ENCODE measurements around the gene EFL1.

DNA sequence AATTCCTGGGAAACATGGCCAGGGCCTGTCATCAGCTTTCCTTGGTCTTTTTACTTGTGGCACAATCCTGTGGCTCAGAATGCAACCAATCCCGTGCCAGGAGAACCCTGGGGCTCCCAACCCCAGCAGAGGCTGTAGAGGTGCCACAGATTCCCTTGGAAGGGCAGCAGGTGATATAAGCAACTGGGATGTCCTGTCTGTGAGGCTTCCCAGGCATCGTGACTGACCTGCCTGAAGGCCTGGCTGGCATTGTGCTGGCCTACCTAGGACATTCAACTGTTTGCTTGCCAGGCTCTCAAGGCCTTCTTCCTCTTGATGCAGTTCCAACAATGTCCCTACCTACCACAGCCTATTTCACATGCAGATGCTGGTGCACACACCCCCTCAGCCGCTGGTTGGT is 144.5 kb downstream of the EFL1 start:
- no peak for TF ChIP-seq EZH2 (IDR thresholded peaks at IDR 0.05; ENCODE audit: borderline replicate concordance, control insufficient read depth, low read depth, low read length)
- TF ChIP-seq POLR2AphosphoS2 (IDR thresholded peaks at IDR 0.05; ENCODE audit: low read depth, low read length): no peak
- TF ChIP-seq, protein P1, sequence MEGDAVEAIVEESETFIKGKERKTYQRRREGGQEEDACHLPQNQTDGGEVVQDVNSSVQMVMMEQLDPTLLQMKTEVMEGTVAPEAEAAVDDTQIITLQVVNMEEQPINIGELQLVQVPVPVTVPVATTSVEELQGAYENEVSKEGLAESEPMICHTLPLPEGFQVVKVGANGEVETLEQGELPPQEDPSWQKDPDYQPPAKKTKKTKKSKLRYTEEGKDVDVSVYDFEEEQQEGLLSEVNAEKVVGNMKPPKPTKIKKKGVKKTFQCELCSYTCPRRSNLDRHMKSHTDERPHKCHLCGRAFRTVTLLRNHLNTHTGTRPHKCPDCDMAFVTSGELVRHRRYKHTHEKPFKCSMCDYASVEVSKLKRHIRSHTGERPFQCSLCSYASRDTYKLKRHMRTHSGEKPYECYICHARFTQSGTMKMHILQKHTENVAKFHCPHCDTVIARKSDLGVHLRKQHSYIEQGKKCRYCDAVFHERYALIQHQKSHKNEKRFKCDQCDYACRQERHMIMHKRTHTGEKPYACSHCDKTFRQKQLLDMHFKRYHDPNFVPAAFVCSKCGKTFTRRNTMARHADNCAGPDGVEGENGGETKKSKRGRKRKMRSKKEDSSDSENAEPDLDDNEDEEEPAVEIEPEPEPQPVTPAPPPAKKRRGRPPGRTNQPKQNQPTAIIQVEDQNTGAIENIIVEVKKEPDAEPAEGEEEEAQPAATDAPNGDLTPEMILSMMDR (IDR thresholded peaks at IDR 0.05 in 2 of 3, conservative IDR thresholded peaks at IDR 0.05 in 1 of 3; ENCODE audit: control insufficient read depth in 2 of 3, extremely low read depth in 1 of 3, insufficient read depth in 1 of 3, low read depth in 3 of 3, low read length in 3 of 3): no peak
- no peak for TF ChIP-seq POLR2AphosphoS5 (IDR thresholded peaks at IDR 0.05; ENCODE audit: low read length)
- TF ChIP-seq, protein P2, sequence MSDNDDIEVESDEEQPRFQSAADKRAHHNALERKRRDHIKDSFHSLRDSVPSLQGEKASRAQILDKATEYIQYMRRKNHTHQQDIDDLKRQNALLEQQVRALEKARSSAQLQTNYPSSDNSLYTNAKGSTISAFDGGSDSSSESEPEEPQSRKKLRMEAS (IDR thresholded peaks at IDR 0.05; ENCODE audit: low read depth, low read length): no peak
- no peak for TF ChIP-seq ZZZ3 (IDR thresholded peaks at IDR 0.05; ENCODE audit: control insufficient read depth, insufficient read length, low read depth)
- TF ChIP-seq SREBF2 (IDR thresholded peaks at IDR 0.05; ENCODE audit: low read length): no peak

All from GM12878 (cell line).